ENCODE data around the gene CMTM3. TPM values are rescaled to one million over a fixed set of nuclear protein-coding genes. Genes with fewer than 3 reads are reported as not detected.
A peak's percentile ranks its signal among the peaks of the same experiment; 100 is the strongest.
"Not testable (repeated sequence)": the region's sequence is repeated elsewhere in the genome, so short reads cannot be mapped to it uniquely, and the experiment has no call there.

CMTM3 gene
- total RNA-seq, 2 donors from 2014 or later: 3.4 to 6.7 TPM

DNA sequence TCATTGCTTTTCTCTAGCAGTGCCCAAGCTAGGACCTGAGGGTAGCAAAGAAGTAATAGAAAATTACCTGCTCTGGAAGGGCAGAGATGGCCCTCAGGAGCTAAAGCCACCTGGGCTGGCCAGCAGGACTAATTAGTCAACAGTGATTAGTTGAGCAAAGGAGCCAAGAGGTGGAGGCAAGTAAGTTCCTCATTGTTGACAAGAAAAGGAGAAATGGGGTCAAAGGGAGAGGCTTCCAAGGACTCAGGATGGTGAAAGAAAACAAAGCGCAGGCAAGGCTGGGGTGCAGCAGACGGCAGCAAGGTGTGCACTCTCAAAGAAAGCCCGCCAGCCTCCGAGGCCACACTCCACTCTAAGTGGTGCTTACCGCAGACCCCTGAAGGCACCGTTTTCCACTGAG, 47.5 kb downstream of the CMTM3 start:
- intact Hi-C loops (cut with DNase I, micrococcal nuclease): loop anchor here in 1 of 2 donors (10.0 kb wide), 1 partner anchor 83 kb away; no protein-coding TSS in a partner anchor
- DNase-seq (no peak), ATAC-seq (no peak)

DNA sequence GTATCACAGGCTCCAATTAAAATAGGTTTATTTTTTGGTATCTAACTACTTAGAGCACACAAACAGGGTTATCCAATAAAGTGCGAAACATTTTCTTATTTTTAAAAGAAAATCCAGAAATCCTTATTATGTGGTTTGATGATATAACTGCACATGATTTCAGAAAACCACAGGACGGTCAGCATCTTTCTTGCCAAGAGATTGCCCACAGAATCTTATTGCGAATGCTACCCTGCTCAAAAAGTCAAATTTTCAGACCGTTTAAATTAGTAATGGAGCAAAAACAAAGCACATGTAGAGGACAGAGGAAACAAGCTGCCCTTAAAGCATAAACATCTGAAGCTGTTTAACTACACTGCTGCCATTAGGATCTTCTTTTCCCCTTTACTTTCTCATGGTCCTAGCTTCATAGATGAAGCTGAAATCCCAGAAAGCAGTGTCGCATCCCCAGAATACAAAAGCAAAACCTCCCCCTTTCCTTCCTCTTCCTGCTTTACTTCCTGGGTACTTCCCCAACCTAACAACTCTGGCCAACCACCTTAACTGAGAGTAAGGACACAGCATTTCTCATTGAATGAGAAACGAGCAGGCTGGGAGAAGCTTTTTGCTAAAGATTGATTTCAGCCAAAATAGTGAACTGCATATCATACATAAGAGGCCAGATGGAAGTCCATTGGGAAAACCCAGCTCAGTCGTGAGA, 48.3 kb downstream of the CMTM3 start:
- DNase-seq (no peak), ATAC-seq (no peak)
- intact Hi-C loops (cut with DNase I, micrococcal nuclease): loop anchor here in 1 of 2 donors (10.0 kb wide), 1 partner anchor 82 kb away; no protein-coding TSS in a partner anchor

DNA sequence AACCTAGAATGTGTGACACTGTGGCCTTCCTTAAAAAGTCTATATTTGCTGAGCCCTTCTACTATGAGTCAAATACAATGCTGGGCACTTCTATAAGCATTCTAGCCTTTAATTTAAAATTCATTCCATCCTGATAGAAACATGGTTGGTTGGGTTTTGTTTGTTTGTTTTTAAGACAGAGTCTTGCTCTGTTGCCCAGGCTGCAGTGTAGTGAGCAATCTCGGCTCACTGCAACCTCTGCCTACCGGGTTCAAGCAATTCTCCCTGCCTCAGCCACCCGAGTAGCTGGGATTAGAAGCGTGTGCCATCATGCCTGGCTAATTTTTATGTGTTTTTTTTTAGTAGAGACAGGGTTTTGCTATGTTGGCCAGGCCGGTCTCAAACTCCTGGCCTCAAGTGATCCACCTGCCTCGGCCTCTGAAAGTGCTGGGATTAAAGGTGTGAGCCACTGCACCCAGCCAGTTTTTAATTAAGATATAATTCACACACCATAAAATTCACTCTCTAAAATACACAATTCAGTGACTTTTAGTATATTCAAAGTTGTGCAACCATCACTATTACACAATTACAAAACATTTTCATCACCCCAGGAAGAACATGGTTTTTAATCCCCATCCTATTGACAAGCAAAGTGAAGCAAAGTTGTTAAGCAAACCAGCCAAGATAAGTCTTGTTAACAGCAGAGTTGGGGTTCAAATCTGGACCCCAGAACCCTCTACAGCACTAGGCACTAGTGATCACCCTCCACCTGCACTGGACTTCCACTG, 49.3 kb downstream of the CMTM3 start:
- ATAC-seq: no peak

DNA sequence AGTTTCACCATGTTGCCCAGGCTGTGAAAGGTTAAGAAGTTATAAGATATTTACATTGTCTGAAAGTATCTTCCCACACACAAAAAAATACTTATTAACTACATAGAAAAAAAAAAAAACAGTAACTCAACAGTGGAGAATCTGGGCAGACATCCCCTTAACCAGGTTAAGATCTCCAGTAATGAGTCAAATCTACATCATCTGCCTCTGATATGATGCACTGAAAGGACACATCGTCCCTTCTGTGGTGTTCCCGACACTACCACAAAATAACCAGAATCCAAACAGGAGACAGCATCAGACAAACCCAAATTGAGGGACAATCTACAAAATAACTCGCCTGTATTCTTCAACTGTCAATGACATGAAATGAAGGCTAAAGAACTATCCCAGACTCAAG, 52.0 kb downstream of the CMTM3 start:
- intact Hi-C loops (cut with DNase I, micrococcal nuclease): loop anchor here in 1 of 2 donors (10.0 kb wide), 1 partner anchor 78 kb away; no protein-coding TSS in a partner anchor
- ATAC-seq (no peak), DNase-seq (no peak)

More for the DNA sequence above, 49.3 kb downstream of the CMTM3 start:
- no peak for DNase-seq
- intact Hi-C loops (cut with DNase I, micrococcal nuclease): loop anchor here in 1 of 2 donors (10.0 kb wide), 1 partner anchor 81 kb away; no protein-coding TSS in a partner anchor

DNA sequence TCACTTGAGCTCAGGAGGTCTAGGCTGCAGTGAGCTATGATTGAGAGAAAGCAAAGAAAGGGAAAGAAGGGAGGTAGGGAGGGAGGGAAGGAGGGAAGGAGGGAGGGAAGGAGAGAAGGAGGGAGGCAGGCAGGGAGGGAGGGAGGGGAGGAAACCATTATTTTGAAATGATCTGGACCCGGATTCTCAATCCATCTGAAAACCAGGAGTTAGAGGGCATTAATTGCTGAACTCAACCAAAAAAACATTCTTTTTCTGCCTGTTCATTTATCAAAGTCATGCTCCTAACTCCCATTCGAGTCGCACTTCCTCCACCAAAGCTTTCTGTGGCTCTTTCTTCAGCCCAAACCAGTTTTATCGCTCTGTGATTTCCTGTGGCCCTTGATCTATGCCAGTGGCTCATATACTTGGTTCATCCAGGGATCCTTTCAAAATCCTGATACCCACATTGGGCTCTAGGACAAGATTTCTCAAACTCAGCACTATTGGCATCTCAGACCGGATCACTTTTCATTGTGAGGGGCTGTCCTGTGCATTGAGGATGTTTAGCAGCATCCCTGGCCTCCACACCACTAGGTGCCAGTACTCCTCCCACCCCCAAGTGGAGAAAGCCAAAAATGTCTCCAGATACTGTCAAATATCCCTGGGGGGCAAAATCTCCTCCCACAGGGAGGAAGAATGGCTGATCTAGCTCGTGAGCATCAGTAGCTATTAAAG, 53.8 kb downstream of the CMTM3 start:
- intact Hi-C loops (cut with DNase I, micrococcal nuclease): loop anchor here in 1 of 2 donors (10.0 kb wide), 1 partner anchor 76 kb away; no protein-coding TSS in a partner anchor
- ATAC-seq (no peak), DNase-seq (no peak)

DNA sequence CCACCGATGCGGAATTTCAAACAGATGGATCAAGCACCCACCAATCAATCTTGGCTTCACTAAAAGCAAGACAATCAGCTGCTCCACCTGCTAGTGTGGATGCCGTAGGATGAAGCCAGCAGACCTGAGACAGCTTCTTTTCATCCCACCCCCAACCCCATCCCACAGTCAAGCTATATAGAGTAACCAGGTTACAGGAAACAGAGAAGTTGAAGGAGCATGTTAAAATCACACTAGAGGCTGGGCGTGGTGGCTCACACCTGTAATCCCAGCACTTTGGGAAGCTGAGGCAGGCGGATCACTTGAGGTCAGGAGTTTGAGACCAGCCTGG, 54.3 kb downstream of the CMTM3 start:
- ATAC-seq (no peak), DNase-seq (no peak)
- intact Hi-C loops (cut with DNase I, micrococcal nuclease): loop anchor here in 1 of 2 donors (10.0 kb wide), 1 partner anchor 76 kb away; no protein-coding TSS in a partner anchor

DNA sequence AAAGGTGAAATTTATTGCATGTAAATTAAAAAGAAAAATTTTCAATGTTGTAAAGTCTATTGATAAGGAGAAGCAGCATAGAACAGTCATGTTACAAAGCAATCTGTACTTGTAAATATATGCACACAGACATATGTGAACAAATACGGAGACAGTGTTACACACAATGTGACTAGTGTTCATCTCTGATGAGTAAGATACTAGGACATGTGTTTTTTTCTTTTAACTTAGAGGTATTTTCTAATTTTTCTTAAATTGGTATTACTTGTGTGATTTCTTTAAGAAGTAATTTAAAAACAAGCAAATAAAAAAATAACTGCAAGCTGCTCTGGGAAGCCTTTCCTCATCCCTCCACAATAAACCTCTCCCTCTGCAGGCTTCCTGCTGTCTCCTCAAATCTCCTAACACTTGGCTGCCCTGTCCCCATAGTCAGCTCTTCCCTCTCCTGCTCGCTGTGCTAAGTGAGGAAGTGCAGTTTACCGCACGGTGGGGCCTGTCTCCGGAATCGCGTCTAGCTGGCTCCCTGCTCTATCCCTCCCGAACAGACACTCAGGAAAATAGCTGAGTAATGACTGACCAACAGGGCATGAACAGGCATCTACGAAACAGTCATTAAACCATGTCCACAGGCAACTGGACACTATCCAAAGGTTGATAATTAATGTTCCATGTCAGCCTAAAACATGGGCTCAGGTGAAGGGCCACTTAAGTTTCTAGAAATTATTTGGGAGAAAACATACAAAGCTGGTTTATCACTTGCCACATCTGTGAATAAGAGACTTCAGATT, 56.1 kb downstream of the CMTM3 start:
- DNase-seq (peak; percentile 36 to 49), ATAC-seq (peak; percentile 72)
- intact Hi-C loops (cut with DNase I, micrococcal nuclease): no loop called here

DNA sequence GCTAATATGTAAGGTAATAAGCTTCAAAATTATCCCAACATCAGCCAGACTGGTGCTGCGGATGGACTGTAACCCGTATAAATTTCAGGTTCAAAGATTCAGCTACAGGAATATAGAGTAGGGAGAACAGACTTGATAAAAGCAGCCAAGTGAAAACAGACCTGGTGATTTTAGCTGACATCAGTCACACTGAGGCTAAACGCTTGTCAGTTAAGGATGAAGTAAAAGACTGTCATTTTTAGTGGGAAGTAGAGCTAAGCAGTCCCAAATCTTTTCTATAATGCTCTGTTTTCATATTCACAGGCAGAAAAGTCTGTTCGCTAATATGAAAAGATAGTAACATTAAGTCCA, 56.7 kb downstream of the CMTM3 start:
- DNase-seq (no peak), ATAC-seq (no peak)
- intact Hi-C loops (cut with DNase I, micrococcal nuclease): no loop called here

DNA sequence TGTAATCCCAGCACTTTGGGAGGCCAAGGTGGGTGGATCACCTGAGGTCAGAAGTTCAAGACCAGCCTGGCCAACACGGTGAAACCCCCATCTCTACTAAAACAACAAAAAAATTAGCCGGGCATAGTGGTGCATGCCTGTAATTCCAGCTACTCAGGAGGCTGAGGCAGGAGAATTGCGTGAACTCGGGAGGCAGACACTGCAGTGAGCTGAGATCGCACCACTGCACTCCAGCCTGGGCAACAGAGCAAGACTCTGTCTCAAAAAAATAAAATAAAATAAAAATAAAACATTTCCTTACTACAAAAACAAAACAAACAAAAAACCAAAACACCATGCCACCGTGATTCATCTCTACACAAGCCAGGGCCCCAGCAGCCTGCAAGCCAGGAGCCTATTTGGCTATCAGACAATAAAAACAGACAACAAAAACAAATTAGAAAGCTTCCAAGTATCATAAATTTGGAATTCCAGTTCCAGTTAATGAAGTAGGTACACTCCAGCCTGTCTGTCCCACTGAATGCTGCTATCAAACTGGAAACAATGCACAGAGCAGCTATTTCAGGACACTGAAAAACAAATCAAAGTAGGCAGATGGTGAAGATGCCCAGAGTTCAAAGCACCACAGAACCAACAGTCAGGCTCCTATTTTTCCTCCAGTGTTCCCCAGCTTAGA, 57.3 kb downstream of the CMTM3 start:
- ATAC-seq; intact Hi-C loops (cut with DNase I, micrococcal nuclease); DNase-seq: not testable (repeated sequence)

DNA sequence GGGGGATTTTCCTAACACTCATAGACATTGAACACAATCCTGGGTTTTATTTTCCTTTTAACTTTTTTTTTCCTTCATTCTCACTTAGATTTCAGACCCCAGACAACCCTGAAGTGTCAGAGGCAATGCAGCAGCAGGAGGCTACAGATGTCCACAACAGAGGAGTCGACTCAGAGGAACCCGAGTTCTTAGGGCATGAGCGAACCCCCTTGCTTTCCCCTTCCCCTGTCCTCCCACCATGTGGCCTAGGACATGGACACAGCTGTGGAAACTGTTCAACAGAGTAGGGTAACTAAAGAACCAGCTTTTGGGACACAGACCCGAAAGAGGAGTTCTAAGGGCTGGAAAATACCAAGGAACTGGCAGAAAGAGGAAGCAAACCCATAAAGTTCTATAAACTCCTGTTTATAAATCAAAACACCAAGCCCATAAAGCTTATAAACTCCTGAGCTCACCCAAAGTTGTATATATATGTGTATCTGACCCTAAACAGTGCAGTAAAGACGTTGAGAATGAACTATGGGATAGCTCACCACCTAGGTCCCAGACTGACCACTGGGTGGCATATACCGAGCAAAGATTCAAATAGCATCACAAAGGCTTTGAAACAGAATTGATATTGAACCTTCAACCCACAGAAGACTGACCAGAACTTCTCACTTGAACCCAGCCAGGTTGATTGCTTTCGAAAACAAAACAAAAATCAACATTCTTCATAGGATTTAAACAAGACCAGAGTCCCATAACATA, 58.1 kb downstream of the CMTM3 start:
- intact Hi-C loops (cut with DNase I, micrococcal nuclease): no loop called here
- DNase-seq: no peak

More for the DNA sequence above, 58.1 kb downstream of the CMTM3 start:
- ATAC-seq: peak; percentile 79

Other genes with a start within 250 kb of the CMTM3 start
- gene CDH5, start 238.0 kb upstream of the CMTM3 start, total RNA-seq: 1 to 10 TPM; 7.7 to 9.9 TPM
- gene BEAN1, start 177.4 kb upstream of the CMTM3 start, total RNA-seq: not detected
- gene TK2, start 54.6 kb upstream of the CMTM3 start, total RNA-seq: 10 to 100 TPM; 14.5 to 19.2 TPM
- 10 to 100 TPM; 27.5 to 31.8 TPM for gene CKLF, start 52.1 kb upstream of the CMTM3 start, total RNA-seq
- 1 to 10 TPM; 3.4 to 4.9 TPM for gene CMTM1, start 38.3 kb upstream of the CMTM3 start, total RNA-seq
- gene CMTM2, start 25.2 kb upstream of the CMTM3 start, total RNA-seq: not detected
- gene CMTM4, start 92.0 kb downstream of the CMTM3 start, total RNA-seq: 100 to 1,000 TPM; 168 to 172 TPM
- 100 to 1,000 TPM; 165 to 171 TPM for gene DYNC1LI2, start 146.9 kb downstream of the CMTM3 start, total RNA-seq
- under 1 TPM in 1 of 2 donors, not detected in 1; 0.11 TPM for gene TERB1, start 196.9 kb downstream of the CMTM3 start, total RNA-seq
- gene NAE1, start 226.3 kb downstream of the CMTM3 start, total RNA-seq: 10 to 100 TPM; 45.7 to 53.2 TPM
- 100 to 1,000 TPM; 157 to 205 TPM for gene CA7, start 239.7 kb downstream of the CMTM3 start, total RNA-seq

All from left colon (tissue), 2 donors.